GM12878 (cell line): ENCODE measurements around the gene CD84. TPM values are rescaled to one million over a fixed set of nuclear protein-coding genes. Genes with fewer than 3 reads are reported as not detected.

Experiments used
- ATAC-seq: fragments of 200-7000 bp; cut with Tn5 transposase; 3 replicates; pipeline ENCODE4 v1.9.1; 2020; ENCODE audit warnings: mild to moderate bottlenecking, moderate library complexity
- BruUV-seq: library from RNA; stranded (reverse); fragments of 400-500 nt; replicated peaks from 2 replicates; lab custom pipeline; 2021; lab: Mats Ljungman, UMichigan
- CTCF ChIA-PET: fragments of 300-600 bp; sonication (Branson Sonifier 250); formaldehyde crosslinking; extraction: SDS; loops from one replicate; lab custom pipeline; 2021; ENCODE audit warnings: inconsistent platforms; lab: Yijun Ruan, JAX
- POLR2A ChIA-PET: fragments of 350-600 bp; formaldehyde crosslinking; extraction: SDS; loops from one replicate; lab custom pipeline; 2021; ENCODE audit warnings: inconsistent platforms; lab: Charles Lee
- RAD21 ChIA-PET: fragments of 300-600 bp; sonication (Branson Sonifier 250); formaldehyde crosslinking; loops from one replicate; lab custom pipeline; 2023; ENCODE audit warnings: antibody characterized with exemption; ENCODE audit not compliant: unreplicated experiment; lab: Charles Lee
- SMC1A ChIA-PET: fragments of 300-600 bp; sonication (Branson Sonifier 250); formaldehyde crosslinking; loops from one replicate; lab custom pipeline; 2023; ENCODE audit not compliant: unreplicated experiment, uncharacterized antibody; lab: Charles Lee
- DNase-seq: peaks from one replicate; pipeline ENCODE4 v3.0.0-alpha.2; 2011; ENCODE audit warnings: low read depth, low spot score
- FAIRE-seq: peaks from 3 replicates; lab custom pipeline; 2011; peaks lifted over from hg19 to GRCh38; lab: Jason Lieb, UNC
- H2AFZ ChIP-seq: 2 replicates; pipeline ENCODE4 v1.6.0; 2011; ENCODE audit warnings: low read depth, low read length, control low read depth; ENCODE audit not compliant: control insufficient read depth
- H3K27ac ChIP-seq: 2 replicates; pipeline ENCODE4 v1.5.1; 2011; ENCODE audit warnings: control low read depth; ENCODE audit not compliant: control insufficient read depth, insufficient read depth
- H3K27me3 ChIP-seq, 2 experiments: replicated peaks in 1 of 2; 2 replicates each; pipeline versions ENCODE4 v1.6.0 to v1.6.1; 2011; ENCODE audit warnings: low read length in 1 of 2; ENCODE audit not compliant: control insufficient read depth in 2 of 2, insufficient read depth in 2 of 2
- H3K36me3 ChIP-seq, 2 experiments: 2 replicates each; pipeline ENCODE4 v1.5.1; 2011; ENCODE audit warnings: low read length in 1 of 2; ENCODE audit not compliant: control insufficient read depth in 2 of 2, insufficient read depth in 2 of 2
- H3K4me1 ChIP-seq: 2 replicates; pipeline ENCODE4 v1.6.1; 2011; ENCODE audit warnings: mild to moderate bottlenecking, low read length, moderate library complexity, mixed read lengths; ENCODE audit not compliant: control insufficient read depth, insufficient read depth
- H3K4me2 ChIP-seq: 2 replicates; pipeline ENCODE4 v1.6.0; 2011; ENCODE audit warnings: control low read depth; ENCODE audit not compliant: control insufficient read depth, insufficient read depth
- H3K4me3 ChIP-seq: fragments of 200-600 bp; sonication (generic); 2 replicates; pipeline ENCODE4 v1.5.1; 2016
- H3K79me2 ChIP-seq: 2 replicates; pipeline ENCODE4 v1.6.0; 2011; ENCODE audit warnings: low read length; ENCODE audit not compliant: control insufficient read depth, insufficient read depth
- H3K9ac ChIP-seq: 2 replicates; pipeline ENCODE4 v1.8.0; 2011; ENCODE audit warnings: low read length, control low read depth, mixed read lengths; ENCODE audit not compliant: control insufficient read depth, insufficient read depth
- H3K9me3 ChIP-seq: replicated peaks from 3 replicates; pipeline ENCODE4 v1.5.1; 2011; ENCODE audit warnings: mild to moderate bottlenecking, low read length; ENCODE audit not compliant: control insufficient read depth, insufficient read depth
- H4K20me1 ChIP-seq: 2 replicates; pipeline ENCODE4 v1.6.0; 2011; ENCODE audit not compliant: control insufficient read depth, insufficient read depth
- ASH2L ChIP-seq: fragments of 300-600, 200-600 bp; sonication (generic); IDR thresholded peaks from 2 replicates; pipeline ENCODE4 v1.6.1; 2017; ENCODE audit warnings: low read depth, mild to moderate bottlenecking, borderline replicate concordance
- BCL3 ChIP-seq: IDR thresholded peaks from 2 replicates; pipeline ENCODE4 v1.6.1; 2011; ENCODE audit warnings: borderline replicate concordance, low read depth, mild to moderate bottlenecking, moderate library complexity, low read length; ENCODE audit not compliant: insufficient read depth, poor library complexity, severe bottlenecking
- CEBPB ChIP-seq, 2 experiments: fragments of 150-350 bp in 1 of 2; IDR thresholded peaks; 2 replicates each; pipeline ENCODE4 v1.6.1; 2012 to 2014; ENCODE audit warnings: low read depth in 2 of 2, low read length in 2 of 2, borderline replicate concordance in 1 of 2, inconsistent platforms in 1 of 2
- CREB1 ChIP-seq: IDR thresholded peaks from 2 replicates; pipeline ENCODE4 v1.6.1; 2012; ENCODE audit warnings: low read depth, mild to moderate bottlenecking, inconsistent platforms
- EZH2 ChIP-seq: IDR thresholded peaks from 2 replicates; pipeline ENCODE4 v1.6.1; 2012; ENCODE audit warnings: low read depth, mild to moderate bottlenecking, control low read depth, inconsistent platforms, low read length, borderline replicate concordance; ENCODE audit not compliant: control insufficient read depth
- IKZF2 ChIP-seq, 2 experiments: fragments of 450-650 bp; IDR thresholded peaks; 2 replicates each; pipeline ENCODE4 v1.6.1; 2017; ENCODE audit warnings: mild to moderate bottlenecking in 2 of 2, moderate library complexity in 2 of 2
- NFXL1 ChIP-seq: fragments of 450-650 bp; IDR thresholded peaks from 2 replicates; pipeline ENCODE4 v1.6.1; 2017; ENCODE audit warnings: antibody characterized with exemption, mild to moderate bottlenecking, borderline replicate concordance
- POLR2AphosphoS5 ChIP-seq: IDR thresholded peaks from 2 replicates; pipeline ENCODE4 v1.6.1; 2011; ENCODE audit warnings: mild to moderate bottlenecking, low read length, inconsistent platforms
- RFX5 ChIP-seq: IDR thresholded peaks from 2 replicates; pipeline ENCODE4 v1.6.1; 2011; ENCODE audit warnings: low read depth, low read length, improper control_type of control experiment
- SMAD1 ChIP-seq: fragments of 450-650 bp; IDR thresholded peaks from 2 replicates; pipeline ENCODE4 v1.6.1; 2018; ENCODE audit warnings: mild to moderate bottlenecking, low read depth; ENCODE audit not compliant: partially characterized antibody
- SPI1 ChIP-seq: IDR thresholded peaks from 2 replicates; pipeline ENCODE4 v1.6.1; 2011; ENCODE audit warnings: low read depth, mild to moderate bottlenecking, low read length, moderate library complexity, borderline replicate concordance; ENCODE audit not compliant: insufficient read depth
- SUPT20H ChIP-seq: IDR thresholded peaks from 2 replicates; pipeline ENCODE4 v1.6.1; 2011; ENCODE audit warnings: low read depth, mild to moderate bottlenecking, low read length, moderate library complexity, borderline replicate concordance; ENCODE audit not compliant: control insufficient read depth
- ZNF274 ChIP-seq: IDR thresholded peaks from one replicate; pipeline ENCODE4 v1.8.0; 2011; ENCODE audit not compliant: insufficient read length, insufficient read depth
- WGBS: methylation state at CpG from one replicate; pipeline ENCODE4 v1.1.6; 2016; ENCODE audit warnings: low lambda C conversion rate; ENCODE audit not compliant: insufficient replicate concordance, insufficient coverage; ENCODE audit errors: missing lambda C conversion rate; 5-methylcytosine and 5-hydroxymethylcytosine counted together
- in situ Hi-C: fragments of 300-500 bp; cut with MboI; formaldehyde crosslinking; loops from 9 replicates; pipeline ENCODE4 v1.14.3; 2018; ENCODE audit warnings: mixed read lengths
- intact Hi-C: fragments of 100-400 bp; cut with micrococcal nuclease; formaldehyde crosslinking; loops from one replicate; pipeline ENCODE4 v1.14.2; 2022; ENCODE audit not compliant: unreplicated experiment
- polyA plus RNA-seq, 11 experiments: library from polyadenylated mRNA; depleted of rRNA in 4 of 11; unstranded in 6 of 11; stranded (reverse) in 5 of 11; fragments of >200 nt; fragmentation: Nextera tagmentation in 4 of 11; fragmentation: Illumina TruSeq in 1 of 11; extraction: Ambion mirVana in 4 of 11; extraction: Trizol in 1 of 11; gene quantifications; 1 replicate in 1 of 11; 2 replicates in 10 of 11; pipeline versions ENCODE4 v1.2.1 to v1.2.3, GENCODE V29; 2011 to 2016; ENCODE audit warnings: inconsistent platforms in 2 of 11, missing spikeins in 2 of 11, low read depth in 1 of 11
- total RNA-seq, 4 experiments: library from RNA; depleted of rRNA in 3 of 4; stranded (reverse); fragments of >200 nt in 3 of 4; fragmentation: Illumina TruSeq in 1 of 4; extraction: Trizol in 1 of 4; gene quantifications; 2 replicates each; pipeline versions ENCODE4 v1.2.1 to v1.2.3, GENCODE V29; 2013 to 2021
- TF ChIP-seq, protein P1 (sequence below): IDR thresholded peaks from 2 replicates; pipeline ENCODE4 v1.6.1; 2012; ENCODE audit warnings: low read depth, low read length, improper control_type of control experiment

Gene CD84
- total and polyA plus RNA-seq, 10 of the 15 experiments (the other 5 are each of a cell fraction or from before 2014, with no cell fraction given) = 3.4 to 20.3 (median 11.7) TPM

GRCh38 chr1:160578175-160578524 lies 1.1 kb downstream of the CD84 start (continued):
- TF ChIP-seq ZNF274 (no peak), SUPT20H (no peak), IKZF2 (IDR thresholded peaks at IDR 0.05) (peak; percentile 23 to 31; a peak in 1 of 4 replicates)
- TF ChIP-seq, all 136 proteins: peak for 5

DNA sequence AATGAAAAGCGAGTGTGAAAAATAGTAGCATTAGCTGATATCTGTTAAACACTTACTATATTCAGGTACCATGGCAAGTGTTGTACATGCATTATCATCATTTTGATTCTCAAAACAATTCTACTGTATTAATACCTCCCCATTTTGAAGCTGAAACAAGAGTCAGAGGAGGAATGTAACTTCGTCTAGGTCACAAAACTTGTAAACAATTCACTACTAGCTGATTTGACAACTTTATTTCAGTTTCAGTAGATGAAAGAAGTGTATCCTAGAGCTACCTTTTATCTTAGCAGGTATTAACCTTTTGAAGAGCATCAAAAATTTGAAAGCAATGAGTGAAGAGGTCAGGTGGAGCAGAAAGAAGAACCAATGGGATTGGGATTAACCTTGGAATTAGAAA lies 1.6 kb downstream of the CD84 start:
- 18% methylated on average over 2 of the region's 2 CpGs for WGBS
- no peak for TF ChIP-seq BCL3
- TF ChIP-seq CEBPB (IDR thresholded peaks at IDR 0.05; ENCODE audit: borderline replicate concordance in 1 of 2, low read depth in 2 of 2, low read length in 2 of 2) = no peak
- no peak for TF ChIP-seq SMAD1
- no peak for TF ChIP-seq ASH2L
- TF ChIP-seq RFX5 = no peak
- no peak for TF ChIP-seq EZH2
- no peak for TF ChIP-seq NFXL1
- TF ChIP-seq, protein P1, sequence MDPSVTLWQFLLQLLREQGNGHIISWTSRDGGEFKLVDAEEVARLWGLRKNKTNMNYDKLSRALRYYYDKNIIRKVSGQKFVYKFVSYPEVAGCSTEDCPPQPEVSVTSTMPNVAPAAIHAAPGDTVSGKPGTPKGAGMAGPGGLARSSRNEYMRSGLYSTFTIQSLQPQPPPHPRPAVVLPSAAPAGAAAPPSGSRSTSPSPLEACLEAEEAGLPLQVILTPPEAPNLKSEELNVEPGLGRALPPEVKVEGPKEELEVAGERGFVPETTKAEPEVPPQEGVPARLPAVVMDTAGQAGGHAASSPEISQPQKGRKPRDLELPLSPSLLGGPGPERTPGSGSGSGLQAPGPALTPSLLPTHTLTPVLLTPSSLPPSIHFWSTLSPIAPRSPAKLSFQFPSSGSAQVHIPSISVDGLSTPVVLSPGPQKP = no peak
- TF ChIP-seq POLR2AphosphoS5 = no peak
- TF ChIP-seq SPI1 = no peak
- no peak for TF ChIP-seq CREB1

More for the DNA sequence above, 1.6 kb downstream of the CD84 start:
- Histone ChIP-seq H3K27ac (peak overlapping the region; percentile 97), H2AFZ (peak overlapping the region; percentile 45), H3K9me3 (no peaks in the 10 kb centered on the region), H3K79me2 (peaks cover 43% of the 10 kb centered on the region), H4K20me1 (no peaks in the 10 kb centered on the region), H3K4me3 (peak overlapping the region; percentile 63), H3K4me1 (peaks cover 30% of the 10 kb centered on the region), H3K27me3 (no peaks in the 10 kb centered on the region), H3K4me2 (peak overlapping the region; percentile 73), H3K36me3 (no peaks in the 10 kb centered on the region), H3K9ac (peak overlapping the region; percentile 28)
- no TSS peak for BruUV-seq
- ChIA-PET POLR2A (interaction anchor here (0.7 to 7.4 kb wide), 20 partner anchors 8 to 147 kb away, joined by 3 to 76 read pairs (median 4); partner anchors contain the start of genes SLAMF1 and SLAMF6), CTCF (interaction anchor here (0.8 to 7.1 kb wide), 12 partner anchors 8 to 149 kb away, joined by 3 to 121 read pairs (median 8); partner anchors contain the start of gene SLAMF6), SMC1A (interaction anchor here (0.6 to 30.0 kb wide), 23 partner anchors 8 to 149 kb away, joined by 3 to 735 read pairs (median 6); partner anchors contain the start of gene SLAMF6), RAD21 (interaction anchor here (0.8 to 11.0 kb wide), 17 partner anchors 9 to 384 kb away, joined by 3 to 292 read pairs (median 5); partner anchors contain the start of gene SLAMF6)
- intact Hi-C loops = loop anchor here (2.0 kb wide), 2 partner anchors 29 kb away; no protein-coding TSS in a partner anchor
- DNase-seq = no peak
- peak; percentile 13 for ATAC-seq
- in situ Hi-C loops = no loop called here
- FAIRE-seq = peak; percentile 31
